Endothelial cell of umbilical vein (primary cell): ENCODE data around the gene GTPBP3. TPM values are rescaled to one million over a fixed set of nuclear protein-coding genes. Genes with fewer than 3 reads are reported as not detected.

ENCODE experiments used
- BruUV-seq: library from RNA; stranded (reverse); fragments of 400-500 nt; replicated peaks from 2 replicates; lab custom pipeline; 2021; lab: Mats Ljungman, UMichigan
- CTCF ChIA-PET: fragments of 300-600, 350-600 bp; sonication (Branson Sonifier 250); formaldehyde crosslinking; loops from one replicate; lab custom pipeline; 2021; ENCODE audit warnings: antibody characterized with exemption, inconsistent platforms; lab: Charles Lee
- POLR2A ChIA-PET: fragments of 300-600, 350-600 bp; sonication (Branson Sonifier 250); formaldehyde crosslinking; loops from one replicate; lab custom pipeline; 2021; ENCODE audit warnings: antibody characterized with exemption, inconsistent platforms; lab: Charles Lee
- DNase-seq: peaks from one replicate; pipeline ENCODE4 v3.0.0-alpha.2; 2011; ENCODE audit warnings: low read depth, low spot score
- FAIRE-seq: peaks from 2 replicates; lab custom pipeline; 2011; peaks lifted over from hg19 to GRCh38; lab: Jason Lieb, UNC
- H2AFZ ChIP-seq: 2 replicates; pipeline ENCODE4 v1.6.0; 2012; ENCODE audit warnings: low read depth, low read length, control low read depth, inconsistent platforms
- H3K27ac ChIP-seq: 2 replicates; pipeline ENCODE4 v1.5.1; 2011; ENCODE audit warnings: low read depth, mild to moderate bottlenecking, control low read depth, low read length, moderate library complexity; ENCODE audit not compliant: insufficient read depth
- H3K27me3 ChIP-seq, 2 experiments: 2 replicates each; pipeline versions ENCODE4 v1.6.0 to v1.6.1; 2011; ENCODE audit warnings: low read length in 2 of 2, mixed read lengths in 1 of 2; ENCODE audit not compliant: control insufficient read depth in 2 of 2, insufficient read depth in 2 of 2
- H3K36me3 ChIP-seq, 2 experiments: 2 replicates in 1 of 2; 3 replicates in 1 of 2; pipeline ENCODE4 v1.5.1; 2011; ENCODE audit warnings: low read length in 2 of 2, mild to moderate bottlenecking in 1 of 2, moderate library complexity in 1 of 2; ENCODE audit not compliant: control insufficient read depth in 2 of 2, insufficient read depth in 2 of 2; ENCODE audit errors: extremely low read depth in 1 of 2
- H3K4me1 ChIP-seq: 3 replicates; pipeline ENCODE4 v1.5.1; 2011; ENCODE audit warnings: mild to moderate bottlenecking, low read length; ENCODE audit not compliant: control insufficient read depth, insufficient read depth; ENCODE audit errors: extremely low read depth
- H3K4me2 ChIP-seq: 2 replicates; pipeline ENCODE4 v1.6.1; 2011; ENCODE audit warnings: low read length, control low read depth, mixed read lengths; ENCODE audit not compliant: insufficient read depth
- H3K4me3 ChIP-seq, 3 experiments: fragments of 200-600 bp in 1 of 3; sonication (generic), shearing (Covaris generic) in 1 of 3; replicated peaks in 1 of 3; 2 replicates each; pipeline ENCODE4 v1.5.1; 2011 to 2016; ENCODE audit warnings: control low read depth in 3 of 3, low read length in 3 of 3, mild to moderate bottlenecking in 2 of 3, inconsistent platforms in 1 of 3, low read depth in 1 of 3, moderate library complexity in 1 of 3; ENCODE audit not compliant: insufficient read depth in 1 of 3
- H3K79me2 ChIP-seq: 2 replicates; pipeline ENCODE4 v1.6.0; 2012; ENCODE audit warnings: low read length, inconsistent platforms; ENCODE audit not compliant: control insufficient read depth, insufficient read depth
- H3K9ac ChIP-seq: replicated peaks from 2 replicates; pipeline ENCODE3; 2011; ENCODE audit warnings: low read length, control low read depth; ENCODE audit not compliant: insufficient read depth; ENCODE audit errors: extremely low read depth
- H3K9me1 ChIP-seq: replicated peaks from 3 replicates; pipeline ENCODE4 v1.6.0; 2011; ENCODE audit warnings: mild to moderate bottlenecking, low read length; ENCODE audit not compliant: control insufficient read depth, insufficient read depth; ENCODE audit errors: extremely low read depth
- H3K9me3 ChIP-seq: replicated peaks from 2 replicates; pipeline ENCODE4 v1.5.1; 2012; ENCODE audit warnings: low read length, inconsistent platforms; ENCODE audit not compliant: control insufficient read depth, insufficient read depth
- H4K20me1 ChIP-seq: replicated peaks from 2 replicates; pipeline ENCODE3; 2011; ENCODE audit warnings: mild to moderate bottlenecking, low read length; ENCODE audit not compliant: control insufficient read depth, insufficient read depth; ENCODE audit errors: extremely low read depth
- EZH2 ChIP-seq: IDR thresholded peaks from 2 replicates; pipeline ENCODE4 v1.6.1; 2012; ENCODE audit warnings: borderline replicate concordance, low read depth, mild to moderate bottlenecking, moderate library complexity, low read length, inconsistent platforms; ENCODE audit not compliant: severe bottlenecking
- FOS ChIP-seq: IDR thresholded peaks from 2 replicates; pipeline ENCODE4 v1.6.1; 2011; ENCODE audit warnings: mild to moderate bottlenecking, low read length, moderate library complexity, borderline replicate concordance; ENCODE audit not compliant: insufficient read depth
- GATA2 ChIP-seq: IDR thresholded peaks from 2 replicates; pipeline ENCODE4 v1.7.0; 2011; ENCODE audit warnings: low read depth, mild to moderate bottlenecking, moderate library complexity, mixed read lengths, low read length; ENCODE audit not compliant: insufficient read length, insufficient read depth
- JUN ChIP-seq: IDR thresholded peaks from 2 replicates; pipeline ENCODE4 v1.6.1; 2011; ENCODE audit warnings: borderline replicate concordance, low read depth; ENCODE audit not compliant: insufficient read length, insufficient read depth
- MYC ChIP-seq: IDR thresholded peaks from one replicate; pipeline ENCODE4 v1.6.1; 2011; ENCODE audit warnings: mild to moderate bottlenecking, low read depth, low read length
- POLR2A ChIP-seq: IDR thresholded peaks from 2 replicates; pipeline ENCODE4 v1.6.1; 2012; ENCODE audit warnings: low read depth, mild to moderate bottlenecking, control low read depth, low read length
- POLR2AphosphoS5 ChIP-seq: IDR thresholded peaks from 2 replicates; pipeline ENCODE4 v1.6.1; 2012; ENCODE audit warnings: low read depth, mild to moderate bottlenecking, control low read depth, low read length, moderate library complexity; ENCODE audit not compliant: insufficient read depth
- dilution Hi-C: fragments of 300-500 bp; cut with MboI; formaldehyde crosslinking; loops from one replicate; pipeline ENCODE4 v1.15.0; 2019; ENCODE audit warnings: low sequenced_read_pairs; ENCODE audit not compliant: extremely low pct_ligation_motif_present
- intact Hi-C: fragments of 100-400 bp; cut with micrococcal nuclease; formaldehyde crosslinking; loops from one replicate; pipeline ENCODE4 v1.10.0; 2022
- polyA plus RNA-seq, 4 experiments: library from polyadenylated mRNA; depleted of rRNA in 3 of 4; stranded (reverse) in 3 of 4; unstranded in 1 of 4; fragments of >200 nt; gene quantifications; 2 replicates each; pipeline versions ENCODE4 v1.2.1 to v1.2.3, GENCODE V29; 2011 to 2012; ENCODE audit warnings: missing spikeins in 1 of 4
- total RNA-seq: library from RNA; stranded (reverse); gene quantifications from 2 replicates; pipeline ENCODE4 v1.2.3, GENCODE V29; 2021
- TF ChIP-seq, protein P1 (sequence below): IDR thresholded peaks from 2 replicates; pipeline ENCODE4 v1.6.1; 2011; ENCODE audit not compliant: insufficient read depth, insufficient read length

The GTPBP3 gene
- total and polyA plus RNA-seq, 2 donors (not counting 3 experiments of a cell fraction or from before 2014, with no cell fraction given), result 12.7 to 34.7 TPM

GRCh38 chr19:17347877-17348276 is 10.5 kb downstream of the GTPBP3 start:
- no peaks in the 10 kb centered on the region for H3K9me1 ChIP-seq
- peak overlapping the region; percentile 53 for H3K27ac ChIP-seq
- H3K9ac ChIP-seq, result peak overlapping the region; percentile 6
- no peaks in the 10 kb centered on the region for H4K20me1 ChIP-seq
- no peaks in the 10 kb centered on the region for H3K36me3 ChIP-seq
- no peak overlapping the region for H2AFZ ChIP-seq
- H3K4me1 ChIP-seq, result peaks cover 32% of the 10 kb centered on the region
- no peak overlapping the region for H3K4me3 ChIP-seq
- H3K4me2 ChIP-seq, result no peak overlapping the region
- DNase-seq, result no peak
- POLR2A ChIA-PET, result no interaction called here
- CTCF ChIA-PET, result interaction anchor here (0.7 to 7.0 kb wide), 9 partner anchors 28 to 118 kb away, joined by 3 to 180 read pairs (median 3); partner anchors contain the start of genes BST2 and PLVAP
- no peaks in the 10 kb centered on the region for H3K79me2 ChIP-seq
- no peak for FAIRE-seq
- BruUV-seq, result no TSS peak
- H3K9me3 ChIP-seq, result no peaks in the 10 kb centered on the region
- no peak for TF ChIP-seq EZH2
- TF ChIP-seq POLR2A, result no peak
- no peak for TF ChIP-seq FOS
- TF ChIP-seq, protein P1, sequence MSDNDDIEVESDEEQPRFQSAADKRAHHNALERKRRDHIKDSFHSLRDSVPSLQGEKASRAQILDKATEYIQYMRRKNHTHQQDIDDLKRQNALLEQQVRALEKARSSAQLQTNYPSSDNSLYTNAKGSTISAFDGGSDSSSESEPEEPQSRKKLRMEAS, result no peak
- dilution Hi-C loops (no loop called here), intact Hi-C loops (loop anchor here (2.0 kb wide), 1 partner anchor 55 kb away; no protein-coding TSS in a partner anchor)
- no peaks in the 10 kb centered on the region for H3K27me3 ChIP-seq

- H3K4me2 ChIP-seq, result peak overlapping the region; percentile 20
- no peaks in the 10 kb centered on the region for H3K79me2 ChIP-seq
- dilution Hi-C loops, result no loop called here
- BruUV-seq, result no TSS peak
- peaks cover 38% of the 10 kb centered on the region for H3K4me1 ChIP-seq
- DNase-seq (peak; percentile 92), FAIRE-seq (peak; percentile 97)
- TF ChIP-seq, protein P1, result no peak
- TF ChIP-seq FOS, result peak; percentile 86
- TF ChIP-seq MYC, result peak; percentile 31
- TF ChIP-seq POLR2AphosphoS5, result peak; percentile 92
- no peak for TF ChIP-seq EZH2
- TF ChIP-seq POLR2A, result peak; percentile 48
- TF ChIP-seq JUN, result peak; percentile 62
- peak; percentile 34 for TF ChIP-seq GATA2
- H3K27ac ChIP-seq, result peak overlapping the region; percentile 63
- H3K9me1 ChIP-seq, result no peaks in the 10 kb centered on the region
- intact Hi-C loops, result no loop called here
- no peaks in the 10 kb centered on the region for H3K36me3 ChIP-seq
- H3K9me3 ChIP-seq, result no peaks in the 10 kb centered on the region
- no peak overlapping the region for H2AFZ ChIP-seq
- no peak overlapping the region for H3K9ac ChIP-seq
- no peaks in the 10 kb centered on the region for H4K20me1 ChIP-seq
- CTCF ChIA-PET, result interaction anchor here (1.6 to 7.0 kb wide), 3 partner anchors 31 to 43 kb away, joined by 3 to 180 read pairs (median 12); no protein-coding TSS in a partner anchor
- POLR2A ChIA-PET, result no interaction called here
- no peaks in the 10 kb centered on the region for H3K27me3 ChIP-seq
- H3K4me3 ChIP-seq, result no peak overlapping the region
These were observed 11.3 kb downstream of the GTPBP3 start for GRCh38 chr19:17348700-17349099.
